Measurements from ENCODE around the gene CGB8.
"Not testable (repeated sequence)": the region's sequence is repeated elsewhere in the genome, so short reads cannot be mapped to it uniquely, and the experiment has no call there.

CGB8 gene

DNA sequence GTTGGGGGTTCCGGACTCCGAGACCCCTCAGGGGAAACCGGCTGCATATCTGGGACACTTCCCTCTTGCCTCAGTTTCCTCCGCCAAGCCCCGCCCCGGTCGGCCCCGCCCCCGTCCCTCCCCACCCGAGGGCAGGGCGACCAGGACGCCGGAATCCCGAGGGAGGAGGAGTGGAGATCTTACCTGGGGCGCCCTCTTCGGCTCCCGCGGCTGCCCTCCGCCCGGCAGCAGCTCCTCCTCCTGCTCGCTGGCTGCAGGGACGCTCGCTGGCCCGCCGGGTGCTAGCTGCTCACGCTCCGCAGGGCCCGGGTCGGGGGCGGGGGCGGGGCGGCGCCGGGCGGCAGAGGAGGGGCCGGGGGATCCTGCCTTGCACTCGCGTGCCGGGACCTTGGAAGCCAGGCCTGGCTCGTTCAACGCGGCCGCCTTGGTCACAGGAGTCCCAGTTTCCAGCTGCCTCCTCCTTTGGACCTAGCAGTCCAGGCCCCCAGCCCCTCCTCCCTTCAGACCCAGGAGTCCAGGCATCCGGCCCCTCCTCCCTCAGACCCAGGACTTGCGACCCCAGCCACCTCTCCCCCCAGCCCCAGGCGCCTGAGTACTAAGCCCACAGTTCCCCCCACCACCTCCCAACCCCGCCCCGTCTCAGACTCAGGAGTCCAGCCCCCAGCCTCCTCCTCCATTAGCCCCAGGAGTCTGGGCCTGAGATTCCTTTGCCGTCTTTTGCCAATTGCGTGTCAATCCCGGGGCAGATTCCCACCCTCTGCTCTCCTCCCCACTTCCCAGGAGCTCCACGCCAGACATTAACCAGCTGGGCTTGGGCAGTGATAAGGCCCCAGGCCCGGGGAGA is 16.1 kb upstream of the CGB8 start, which contains the start of gene NTF4:
Gene NTF4 (minus strand): TSS at position 51 of the 844 bp plus-strand sequence. CDS start 2,821 bp downstream, outside the sequence.
- no peak for DNase-seq (ENCODE audit: low read depth)

DNA sequence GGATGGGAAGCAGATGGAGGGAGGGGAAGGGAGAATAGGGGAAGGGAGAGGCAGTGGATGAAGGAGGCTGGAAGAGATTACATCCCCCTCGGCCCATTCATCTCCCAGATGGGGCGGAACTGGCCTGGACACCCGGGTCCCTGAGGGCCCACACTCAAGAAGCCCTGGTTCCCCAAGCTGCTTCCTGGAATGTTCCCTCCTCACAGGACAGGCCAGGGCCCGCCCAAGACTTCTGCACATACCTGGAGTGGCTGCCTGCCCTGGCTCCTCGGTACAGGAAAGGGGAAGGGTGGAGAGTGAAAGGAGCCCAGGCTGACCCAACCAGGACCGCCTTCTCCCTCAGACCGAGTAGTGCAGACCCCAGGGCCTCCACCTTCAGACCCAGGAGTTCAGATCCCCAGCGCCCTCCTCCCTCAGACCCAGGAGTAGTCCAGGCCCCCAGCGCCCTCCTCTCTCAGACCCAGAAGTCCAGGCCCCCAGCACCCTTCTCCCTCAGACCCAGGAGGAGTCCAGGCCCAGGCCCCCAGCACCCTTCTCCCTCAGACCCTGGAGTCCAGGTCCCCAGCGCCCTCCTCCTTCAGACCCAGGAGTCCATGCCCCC is 15.2 kb upstream of the CGB8 start:
- DNase-seq (ENCODE audit: low read depth) = no peak

DNA sequence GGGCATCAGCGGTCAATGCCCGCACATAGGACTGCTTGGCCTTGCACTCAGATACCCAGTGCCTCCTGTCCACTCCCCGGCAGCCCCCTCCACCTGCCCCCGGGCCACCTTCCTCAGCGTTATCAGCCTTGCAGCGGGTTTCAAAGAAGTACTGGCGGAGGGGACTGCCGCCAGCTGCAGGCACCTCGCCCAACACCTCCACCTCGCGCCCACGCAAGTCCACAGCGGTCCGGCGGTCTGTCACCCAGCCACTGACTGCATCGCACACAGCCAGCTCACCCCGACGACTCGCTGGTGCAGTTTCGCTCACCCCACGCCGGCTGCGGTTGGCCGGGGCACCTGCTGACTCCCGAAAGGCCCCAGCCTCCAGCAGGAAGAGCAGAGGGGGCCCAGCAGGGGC is 12.5 kb upstream of the CGB8 start:
- no peak for DNase-seq (ENCODE audit: low read depth)

DNA sequence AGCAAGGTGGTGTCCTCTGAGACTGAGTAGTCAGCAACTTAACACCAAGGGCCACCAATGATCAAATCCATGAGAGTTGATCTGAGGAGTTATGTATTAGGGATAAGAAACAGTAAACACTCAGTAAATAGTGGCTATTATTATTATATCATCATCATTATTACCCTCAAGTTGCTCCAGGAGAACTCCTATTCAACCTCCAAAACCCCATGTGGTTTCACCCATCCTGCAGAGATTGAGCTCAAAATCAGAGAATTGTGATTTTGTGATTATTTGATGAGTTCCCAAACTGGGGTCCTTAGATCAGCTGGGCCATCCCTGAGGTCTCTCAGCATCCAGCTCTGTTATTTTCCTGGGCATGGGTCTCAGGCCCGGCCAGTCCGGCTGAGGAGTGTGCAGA is 12.1 kb upstream of the CGB8 start:
- DNase-seq (ENCODE audit: low read depth) = no peak

DNA sequence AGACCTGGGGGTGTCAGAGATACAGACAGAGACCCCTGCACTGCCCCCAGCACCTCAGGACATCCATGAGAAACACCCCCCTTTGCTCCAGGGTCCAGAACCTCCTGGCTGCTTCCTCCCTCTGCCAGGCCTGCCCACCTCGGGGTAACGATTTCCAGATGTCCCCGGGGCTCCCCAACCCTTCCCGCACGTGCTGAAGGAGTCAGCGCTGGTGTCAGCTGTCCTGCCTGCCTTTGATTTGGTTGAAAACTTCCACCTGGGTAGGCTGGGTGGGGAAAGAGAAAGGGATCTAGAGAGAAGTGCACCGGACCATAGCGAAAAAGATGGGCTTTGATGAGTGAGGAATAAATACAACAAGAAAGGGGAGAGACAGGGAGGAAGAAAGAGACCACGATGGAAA is 10.1 kb upstream of the CGB8 start:
- DNase-seq (ENCODE audit: low read depth) = no peak

DNA sequence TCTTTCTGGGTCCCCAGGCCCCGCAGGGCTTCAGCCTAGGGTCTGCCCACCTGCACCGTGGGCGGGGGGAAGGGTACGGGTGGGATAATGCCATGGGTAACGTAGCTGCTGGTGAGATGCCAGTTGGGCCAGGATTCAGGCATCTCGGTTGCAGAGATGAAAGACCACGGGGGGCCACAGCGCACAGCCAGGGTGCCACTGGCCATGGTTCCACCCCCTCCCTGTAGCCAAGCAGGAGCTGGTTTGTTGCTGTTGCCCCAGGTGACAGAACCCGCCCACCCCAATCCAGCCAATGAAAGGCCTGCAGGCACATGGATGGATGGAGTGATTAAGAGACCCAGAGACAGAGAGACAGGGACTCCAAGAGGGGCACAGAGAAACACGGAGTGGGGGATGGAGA is 9.7 kb upstream of the CGB8 start:
- no peak for DNase-seq (ENCODE audit: low read depth)

DNA sequence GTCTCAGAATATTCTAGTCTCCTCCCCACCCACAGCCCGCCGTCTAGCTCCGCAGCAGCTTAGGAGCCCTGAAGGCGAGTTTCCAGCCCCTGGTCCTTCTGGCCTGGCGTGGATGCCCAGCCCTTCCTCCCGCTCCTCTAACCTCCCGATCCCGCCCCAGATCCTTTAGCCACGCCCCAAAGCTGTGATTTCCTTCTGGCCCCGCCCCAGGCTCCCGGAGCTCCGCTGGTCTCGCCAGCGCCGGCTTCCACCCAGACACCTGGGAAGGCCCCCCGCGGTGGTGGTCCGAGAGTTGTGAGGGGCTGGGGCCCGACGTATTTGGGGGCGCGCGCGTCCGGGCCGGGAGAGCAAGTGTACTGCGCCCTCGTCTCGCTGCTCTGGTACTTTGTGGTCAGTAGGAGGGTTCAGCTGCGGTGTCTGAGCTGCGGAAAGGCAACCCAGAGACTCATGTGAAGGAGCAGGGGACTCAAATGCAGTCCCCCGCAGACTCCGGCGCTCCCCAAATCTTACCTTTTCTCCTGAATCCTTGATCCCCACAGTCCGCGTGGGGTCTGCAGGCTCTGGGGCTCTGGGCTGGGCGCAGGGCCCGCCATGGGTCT is 8.8 kb upstream of the CGB8 start, which contains the start of gene CGB7:
Gene CGB7 (minus strand): TSS at position 114 of the 599 bp plus-strand sequence. CDS start 2,374 bp downstream, outside the sequence.
- DNase-seq (ENCODE audit: low read depth) = no peak

DNA sequence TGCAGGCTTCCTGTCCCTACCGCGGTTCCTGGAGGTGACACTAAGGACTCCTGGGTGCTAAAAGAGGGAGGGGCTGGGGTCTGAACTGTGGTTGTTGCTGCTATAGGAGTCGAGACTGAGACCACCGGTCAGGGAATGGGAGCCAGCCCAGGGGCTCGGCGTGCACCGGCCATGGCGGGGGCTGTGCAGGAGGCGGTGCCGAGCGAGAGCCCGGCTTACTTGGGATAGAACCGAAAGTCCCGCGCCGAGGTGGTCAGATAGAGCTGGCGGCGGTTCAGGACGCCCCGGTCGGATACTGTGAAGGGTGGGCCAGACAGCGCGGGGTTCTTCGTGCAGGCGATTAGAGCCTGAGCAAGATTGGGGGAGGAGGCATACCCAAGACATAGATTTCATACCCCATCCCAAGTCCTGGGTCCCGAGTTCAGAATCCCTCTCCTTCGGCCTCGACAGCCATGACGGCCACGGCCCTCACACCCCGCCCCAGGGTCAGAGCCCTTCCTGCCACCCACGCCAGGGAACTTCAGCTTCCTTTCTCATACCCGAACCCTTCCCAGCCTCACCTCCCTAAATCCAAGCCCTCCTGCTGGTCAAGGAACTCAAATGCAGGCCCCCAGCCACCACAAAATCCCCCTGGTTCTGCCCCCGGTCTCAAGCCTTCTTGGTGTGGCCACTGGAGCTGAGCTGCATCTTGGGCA is 8.1 kb upstream of the CGB8 start:
- DNase-seq (ENCODE audit: low read depth) = not testable (repeated sequence)

DNA sequence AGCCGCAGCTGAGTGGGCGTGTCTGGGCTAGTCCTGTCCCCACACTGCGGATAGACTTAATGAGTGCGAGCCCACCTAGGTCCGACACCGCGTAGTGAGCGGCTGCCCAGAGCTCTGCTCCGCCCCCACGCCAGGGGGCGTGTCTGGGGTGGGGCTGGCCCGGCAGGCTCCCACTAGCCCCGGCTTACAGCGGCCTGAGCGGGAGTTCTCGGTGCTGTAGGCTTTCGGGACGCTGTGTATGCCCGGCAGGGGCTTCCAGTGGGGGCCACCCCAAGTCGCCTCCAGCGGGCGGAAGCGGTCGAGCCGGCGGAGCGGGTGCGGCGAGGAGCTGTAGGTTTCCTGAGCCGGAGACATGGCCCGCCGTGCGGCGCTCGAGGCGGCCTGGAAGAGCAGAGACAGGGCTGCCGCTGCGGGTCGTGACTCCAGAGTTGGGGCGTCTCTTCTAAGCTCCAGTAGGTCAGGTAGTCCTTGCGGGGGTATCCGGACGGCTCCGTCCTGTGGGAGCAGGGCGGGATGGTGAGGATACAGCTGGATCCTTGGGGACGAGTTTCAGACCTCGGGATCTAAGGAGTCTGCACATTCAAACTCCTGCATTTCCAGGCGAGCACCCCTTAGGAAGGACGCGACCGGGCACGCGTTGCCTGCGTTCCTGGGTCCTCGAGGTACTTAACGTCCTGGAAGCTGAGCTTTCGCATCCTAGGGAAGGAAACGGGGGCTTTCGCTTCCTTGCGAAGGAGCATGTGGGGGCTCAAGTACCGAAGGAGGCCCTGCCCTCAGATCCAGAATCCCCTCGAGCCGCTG is 7.4 kb upstream of the CGB8 start:
- no peak for DNase-seq (ENCODE audit: low read depth)

DNA sequence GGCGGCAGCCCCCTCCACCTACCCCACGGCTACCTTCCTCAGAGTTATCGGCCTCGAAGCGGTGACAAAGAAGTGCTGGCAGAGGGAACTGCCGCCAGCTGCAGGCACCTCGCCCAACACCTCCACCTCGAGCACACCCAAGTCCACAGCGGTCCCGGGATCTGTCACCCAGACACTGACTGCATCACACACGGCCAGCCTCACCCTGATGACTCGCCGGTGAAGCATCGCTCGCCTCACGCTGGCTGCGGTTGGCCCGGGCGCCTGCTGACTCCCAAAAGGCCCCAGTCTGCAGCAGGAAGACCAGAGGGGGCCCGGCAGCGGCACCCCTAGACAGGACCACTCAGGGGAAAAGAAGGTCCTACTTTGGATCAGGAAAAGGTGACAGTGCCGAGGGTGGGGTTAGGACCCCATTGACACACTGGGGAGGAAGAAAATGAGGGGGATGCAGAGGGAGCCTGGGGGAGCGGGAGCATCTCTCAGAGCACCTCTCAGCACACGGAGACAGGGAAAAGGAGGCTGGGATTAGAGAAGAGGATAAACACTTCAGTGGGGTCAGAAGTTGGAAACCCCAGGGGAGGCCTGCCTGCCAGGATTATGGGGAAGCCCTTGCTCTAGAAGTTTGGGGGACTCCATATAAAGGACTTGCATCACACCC is 1.6 kb upstream of the CGB8 start:
- not testable (repeated sequence) for DNase-seq (ENCODE audit: low read depth)

DNA sequence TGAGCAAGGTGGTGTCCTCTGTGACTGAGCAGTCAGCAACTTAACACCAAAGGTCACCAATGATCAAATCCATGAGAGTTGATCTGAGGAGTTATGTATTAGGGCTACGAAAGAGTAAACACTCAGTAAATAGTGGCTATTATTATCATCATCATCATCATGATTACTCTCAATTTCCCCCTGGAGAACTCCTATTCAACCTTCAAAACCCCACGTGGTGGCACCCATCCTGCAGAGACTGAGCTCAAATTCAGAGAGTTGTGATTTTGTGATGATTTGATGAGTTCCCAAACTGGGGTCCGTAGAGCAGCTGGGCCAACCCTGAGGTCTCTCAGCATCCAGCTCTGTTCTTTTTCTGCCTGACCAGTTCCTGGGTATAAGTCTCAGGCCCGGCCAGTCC is 923 bp upstream of the CGB8 start:
- not testable (repeated sequence) for DNase-seq (ENCODE audit: low read depth)

DNA sequence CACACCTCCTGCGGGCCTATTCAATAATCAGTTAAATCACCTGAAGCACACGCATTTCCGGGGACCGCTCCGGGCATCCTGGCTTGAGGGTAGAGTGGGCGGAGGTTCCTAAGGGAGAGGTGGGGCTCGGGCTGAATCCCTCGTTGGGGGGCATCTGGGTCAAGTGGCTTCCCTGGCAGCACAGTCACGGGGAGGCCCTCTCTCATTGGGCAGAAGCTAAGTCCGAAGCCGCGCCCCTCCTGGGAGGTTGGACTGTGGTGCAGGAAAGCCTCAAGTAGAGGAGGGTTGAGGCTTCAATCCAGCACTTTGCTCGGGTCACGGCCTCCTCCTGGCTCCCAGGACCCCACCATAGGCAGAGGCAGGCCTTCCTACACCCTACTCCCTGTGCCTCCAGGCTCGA is 5.4 kb downstream of the CGB8 start, which contains the start of gene CGB5:
Gene CGB5 (plus strand): TSS at position 301 of the 400 bp plus-strand sequence. CDS start 362 bp downstream, outside the sequence.
- not testable (repeated sequence) for DNase-seq (ENCODE audit: low read depth)

DNA sequence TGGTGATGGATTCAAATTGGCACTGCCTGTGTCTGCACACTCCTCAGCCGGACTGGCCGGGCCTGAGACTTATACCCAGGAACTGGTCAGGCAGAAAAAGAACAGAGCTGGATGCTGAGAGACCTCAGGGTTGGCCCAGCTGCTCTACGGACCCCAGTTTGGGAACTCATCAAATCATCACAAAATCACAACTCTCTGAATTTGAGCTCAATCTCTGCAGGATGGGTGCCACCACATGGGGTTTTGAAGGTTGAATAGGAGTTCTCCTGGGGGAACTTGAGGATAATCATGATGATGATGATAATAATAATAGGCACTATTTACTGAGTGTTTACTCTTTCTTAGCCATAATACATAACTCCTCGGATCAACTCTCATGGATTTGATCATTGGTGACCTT is 6.2 kb downstream of the CGB8 start:
- not testable (repeated sequence) for DNase-seq (ENCODE audit: low read depth)

DNA sequence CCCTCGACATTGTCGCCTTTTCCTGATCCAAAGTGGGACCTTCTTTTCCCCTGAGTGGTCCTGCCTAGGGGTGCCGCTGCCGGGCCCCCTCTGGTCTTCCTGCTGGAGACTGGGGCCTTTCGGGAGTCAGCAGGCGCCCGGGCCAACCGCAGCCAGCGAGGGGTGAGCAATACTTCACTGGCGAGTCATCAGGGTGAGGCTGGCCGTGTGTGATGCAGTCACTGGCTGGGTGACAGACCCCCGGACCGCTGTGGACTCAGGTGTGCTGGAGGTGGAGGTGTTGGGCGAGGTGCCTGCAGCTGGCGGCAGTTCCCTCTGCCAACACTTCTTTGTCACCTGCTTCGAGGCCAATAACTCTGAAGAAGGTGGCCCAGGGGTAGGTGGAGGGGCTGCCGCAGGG is 6.7 kb downstream of the CGB8 start:
- DNase-seq (ENCODE audit: low read depth) = no peak

DNA sequence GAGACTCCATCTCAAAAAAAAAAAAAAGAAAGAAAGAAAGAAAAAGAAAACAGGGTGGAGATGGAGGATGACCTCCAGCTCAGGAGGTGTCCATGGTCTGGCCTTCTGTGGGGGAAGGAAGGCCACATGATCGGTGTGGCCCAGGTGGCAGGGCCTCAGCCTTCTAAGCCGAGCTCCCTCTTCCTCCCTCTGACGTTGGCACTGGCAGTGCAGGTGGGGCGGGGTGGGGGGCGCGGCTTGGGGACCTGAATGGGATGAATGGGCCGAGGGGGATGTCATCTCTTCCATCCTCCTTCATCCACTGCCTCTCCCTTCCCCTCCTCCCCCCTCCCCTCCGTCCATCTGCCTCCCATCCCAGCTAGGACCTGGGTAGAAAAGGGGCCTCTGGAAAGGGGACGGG is 9.2 kb downstream of the CGB8 start:
- DNase-seq (ENCODE audit: low read depth) = not testable (repeated sequence)

DNA sequence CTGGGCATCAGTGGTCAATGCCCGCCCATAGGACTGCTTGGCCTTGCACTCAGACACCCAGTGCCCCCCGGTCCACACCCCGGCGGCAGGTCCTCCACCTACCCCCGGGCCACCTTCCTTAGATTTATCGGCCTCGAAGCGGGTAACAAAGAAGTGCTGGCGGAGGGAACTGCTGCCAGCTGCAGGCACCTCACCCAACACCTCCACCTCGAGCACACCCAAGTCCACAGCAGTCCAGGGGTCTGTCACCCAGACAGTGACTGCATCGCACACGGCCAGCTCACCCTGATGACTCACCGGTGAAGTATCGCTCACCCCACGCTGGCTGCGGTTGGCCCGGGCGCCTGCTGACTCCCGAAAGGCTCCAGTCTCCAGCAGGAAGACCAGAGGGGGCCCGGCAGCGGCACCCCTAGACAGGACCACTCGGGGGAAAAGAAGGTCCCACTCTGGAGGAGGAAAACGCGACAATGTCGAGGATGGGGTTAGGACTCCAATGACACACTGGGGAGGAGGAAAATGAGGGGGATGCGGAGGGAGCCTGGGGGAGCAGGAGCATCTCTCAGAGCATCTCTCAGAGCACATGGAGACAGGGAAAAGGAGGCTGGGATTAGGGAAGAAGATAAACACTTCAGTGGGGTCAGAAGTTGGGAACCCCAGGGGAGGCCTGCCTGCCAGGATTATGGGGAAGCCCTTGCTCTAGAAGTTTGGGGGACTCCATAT is 10.2 kb downstream of the CGB8 start:
- not testable (repeated sequence) for DNase-seq (ENCODE audit: low read depth)

DNA sequence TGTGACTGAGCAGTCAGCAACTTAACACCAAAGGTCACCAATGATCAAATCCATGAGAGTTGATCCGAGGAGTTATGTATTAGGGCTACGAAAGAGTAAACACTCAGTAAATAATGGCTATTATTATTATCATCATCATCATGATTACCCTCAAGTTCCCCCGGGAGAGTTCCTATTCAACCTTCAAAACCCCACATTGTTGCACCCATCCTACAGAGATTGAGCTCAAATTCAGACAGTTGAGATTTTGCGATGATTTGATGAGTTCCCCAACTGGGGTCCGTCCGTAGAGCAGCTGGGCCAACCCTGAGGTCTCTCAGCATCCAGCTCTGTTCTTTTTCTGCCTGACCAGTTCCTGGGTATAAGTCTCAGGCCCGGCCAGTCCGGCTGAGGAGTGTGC is 10.8 kb downstream of the CGB8 start:
- DNase-seq (ENCODE audit: low read depth) = not testable (repeated sequence)

DNA sequence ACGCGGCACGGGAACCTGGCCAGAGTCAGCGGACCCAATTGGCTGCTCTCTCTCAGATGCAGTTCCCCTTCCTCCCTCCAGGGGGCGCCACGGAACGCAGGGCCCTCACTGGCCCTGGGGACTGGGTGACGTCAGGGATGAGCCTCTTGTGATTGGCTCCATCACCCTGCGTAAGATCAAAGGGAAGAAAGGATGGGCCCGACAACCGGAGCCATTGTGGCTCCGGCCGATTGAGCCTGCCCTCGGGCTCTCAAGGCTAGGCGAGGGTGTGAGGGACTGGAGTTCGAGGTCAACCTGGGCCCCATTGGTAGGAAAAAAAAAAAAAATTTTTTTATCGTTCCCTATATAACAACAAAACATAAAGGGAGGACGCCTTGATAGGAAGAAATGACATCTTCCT is 12.1 kb downstream of the CGB8 start, which contains the start of gene CGB1:
Gene CGB1 (minus strand): TSS at position 81 of the 400 bp plus-strand sequence. CDS start 184 bp downstream, outside the sequence.
- not testable (repeated sequence) for DNase-seq (ENCODE audit: low read depth)

DNA sequence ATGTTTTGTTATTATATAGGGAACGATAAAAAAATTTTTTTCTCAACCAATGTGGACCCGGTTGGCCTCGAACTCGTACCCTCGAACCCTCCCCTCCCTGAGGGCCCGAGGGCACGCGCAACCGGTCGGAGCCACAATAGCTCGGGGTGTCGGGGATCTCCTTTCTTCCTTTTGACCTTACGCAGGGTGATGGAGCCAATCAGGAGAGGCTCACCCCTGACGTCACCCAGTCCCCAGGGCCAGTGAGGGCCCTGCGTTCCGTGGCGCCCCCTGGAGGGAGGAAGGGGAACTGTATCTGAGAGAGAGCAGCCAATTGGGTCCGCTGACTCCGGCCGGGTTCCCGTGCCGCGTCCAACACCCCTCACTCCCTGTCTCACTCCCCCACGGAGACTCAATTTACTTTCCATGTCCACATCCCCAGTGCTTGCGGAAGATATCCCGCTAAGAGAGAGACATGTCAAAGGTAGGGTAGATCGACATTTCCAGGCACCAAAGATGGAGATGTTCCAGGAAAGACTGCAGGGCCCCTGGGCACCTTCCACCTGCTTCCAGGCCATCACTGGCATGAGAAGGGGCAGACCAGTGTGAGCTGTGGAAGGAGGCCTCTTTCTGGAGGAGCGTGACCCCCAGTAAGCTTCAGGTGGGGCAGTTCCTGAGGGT is 17.1 kb downstream of the CGB8 start, which contains the start of gene CGB2:
Gene CGB2 (plus strand): TSS at position 249 of the 660 bp plus-strand sequence. CDS start 206 bp downstream, at position 455.
- not testable (repeated sequence) for DNase-seq (ENCODE audit: low read depth)
